ENCODE data around the gene ARID3B.
"Not testable (repeated sequence)": the region's sequence is repeated elsewhere in the genome, so short reads cannot be mapped to it uniquely, and the experiment has no call there.

Gene ARID3B

GRCh38 chr15:74539521-74539920, 1.5 kb upstream of the ARID3B start:
- WGBS, 2 donors (ENCODE audit: extremely low coverage in 2 of 2, insufficient read length in 2 of 2, insufficient replicate concordance in 1 of 2) = no CpG with 5 or more reads among the region's 12 CpGs
- not testable (repeated sequence) for H3K79me1 ChIP-seq (ENCODE audit: low read depth, low read length); H3K9me3 ChIP-seq (replicated peaks in 1 of 2; ENCODE audit: control insufficient read depth in 2 of 2, insufficient read depth in 1 of 2, low read depth in 1 of 2, low read length in 2 of 2); H3K4ac ChIP-seq (ENCODE audit: low read length); H4K8ac ChIP-seq (ENCODE audit: low read depth, low read length); H3K27me3 ChIP-seq (ENCODE audit: control insufficient read depth in 3 of 3, insufficient read depth in 3 of 3, low read depth in 1 of 3, low read length in 3 of 3); H4K91ac ChIP-seq (ENCODE audit: low read depth, low read length, poor library complexity); H2AFZ ChIP-seq (ENCODE audit: low read length); H3K23ac ChIP-seq (ENCODE audit: low read depth, low read length, poor library complexity); H3K36me3 ChIP-seq (replicated peaks in 1 of 2; ENCODE audit: control insufficient read depth in 2 of 2, insufficient read depth in 2 of 2, low read length in 2 of 2); H3K27ac ChIP-seq (replicated peaks; ENCODE audit: low read length); H3K18ac ChIP-seq (ENCODE audit: low read length); DNase-seq (ENCODE audit: low spot score); H2BK12ac ChIP-seq (ENCODE audit: low read length); H2BK120ac ChIP-seq (ENCODE audit: low read depth, low read length); H2BK5ac ChIP-seq (ENCODE audit: low read length); H2AK5ac ChIP-seq (ENCODE audit: low read depth, low read length); H3K14ac ChIP-seq (ENCODE audit: low read length); H2BK15ac ChIP-seq (ENCODE audit: low read length); H3K4me2 ChIP-seq (ENCODE audit: insufficient read depth, low read length, poor library complexity, severe bottlenecking); H3K4me1 ChIP-seq (ENCODE audit: control insufficient read depth in 2 of 2, insufficient read depth in 1 of 2, low read depth in 1 of 2, low read length in 2 of 2); H3K9ac ChIP-seq (ENCODE audit: low read depth, low read length, poor library complexity)
- H3K4me3 ChIP-seq (ENCODE audit: low read length in 2 of 2) = peak overlapping the region in 1 of 2 donors; percentile 85

GRCh38 chr15:74540161-74540760, 759 bp upstream of the ARID3B start:
- DNase-seq (ENCODE audit: low spot score) = no peak
- H3K4ac ChIP-seq (ENCODE audit: low read length) = peak overlapping the region; percentile 44

GRCh38 chr15:74541494-74542165, 610 bp downstream of the ARID3B start:
- peaks cover 2 to 8% of the 10 kb centered on the region in 2 donors for H3K4me1 ChIP-seq (ENCODE audit: control insufficient read depth in 2 of 2, insufficient read depth in 1 of 2, low read depth in 1 of 2, low read length in 2 of 2)
- H3K23ac ChIP-seq (ENCODE audit: low read depth, low read length, poor library complexity) = peak overlapping the region; percentile 85
- H3K79me1 ChIP-seq (ENCODE audit: low read depth, low read length) = peaks cover 9% of the 10 kb centered on the region
- H3K9ac ChIP-seq (ENCODE audit: low read depth, low read length, poor library complexity) = peak overlapping the region; percentile 88
- no CpG with 5 or more reads among the region's 21 CpGs for WGBS, 2 donors (ENCODE audit: extremely low coverage in 2 of 2, insufficient read length in 2 of 2, insufficient replicate concordance in 1 of 2)
- peak overlapping the region; percentile 69 for H2AK5ac ChIP-seq (ENCODE audit: low read depth, low read length)
- peak overlapping the region; percentile 94 for H2BK5ac ChIP-seq (ENCODE audit: low read length)
- H3K4me2 ChIP-seq (ENCODE audit: insufficient read depth, low read length, poor library complexity, severe bottlenecking) = peak overlapping the region; percentile 73
- no peak overlapping the region for H4K91ac ChIP-seq (ENCODE audit: low read depth, low read length, poor library complexity)
- H4K8ac ChIP-seq (ENCODE audit: low read depth, low read length) = peak overlapping the region; percentile 1
- H3K27ac ChIP-seq (replicated peaks; ENCODE audit: low read length) = peak overlapping the region; percentile 96
- peak overlapping the region; percentile 85 for H2AFZ ChIP-seq (ENCODE audit: low read length)
- H3K4ac ChIP-seq (ENCODE audit: low read length) = no peak overlapping the region
- peak overlapping the region; percentile 49 for H2BK12ac ChIP-seq (ENCODE audit: low read length)
- H2BK120ac ChIP-seq (ENCODE audit: low read depth, low read length) = peak overlapping the region; percentile 16
- H3K36me3 ChIP-seq (replicated peaks in 1 of 2; ENCODE audit: control insufficient read depth in 2 of 2, insufficient read depth in 2 of 2, low read length in 2 of 2) = peaks cover 17 to 25% of the 10 kb centered on the region in 2 donors
- peak; percentile 31 for DNase-seq (ENCODE audit: low spot score)
- H3K18ac ChIP-seq (ENCODE audit: low read length) = peak overlapping the region; percentile 98
- H3K9me3 ChIP-seq (replicated peaks in 1 of 2; ENCODE audit: control insufficient read depth in 2 of 2, insufficient read depth in 1 of 2, low read depth in 1 of 2, low read length in 2 of 2) = no peaks in the 10 kb centered on the region
- no peaks in the 10 kb centered on the region for H3K27me3 ChIP-seq (ENCODE audit: control insufficient read depth in 3 of 3, insufficient read depth in 3 of 3, low read depth in 1 of 3, low read length in 3 of 3)
- peak overlapping the region; percentile 66 to 99 for H3K4me3 ChIP-seq (ENCODE audit: low read length in 2 of 2)
- peak overlapping the region; percentile 94 for H2BK15ac ChIP-seq (ENCODE audit: low read length)
- H3K14ac ChIP-seq (ENCODE audit: low read length) = peak overlapping the region; percentile 28

More at GRCh38 chr15:74540161-74540760, 759 bp upstream of the ARID3B start:
- Histone ChIP-seq H3K23ac (ENCODE audit: low read depth, low read length, poor library complexity) (no peak overlapping the region), H3K9ac (ENCODE audit: low read depth, low read length, poor library complexity) (peak overlapping the region; percentile 89), H3K14ac (ENCODE audit: low read length) (no peak overlapping the region), H3K79me1 (ENCODE audit: low read depth, low read length) (peaks cover 3% of the 10 kb centered on the region), H2BK120ac (ENCODE audit: low read depth, low read length) (no peak overlapping the region), H3K18ac (ENCODE audit: low read length) (peak overlapping the region; percentile 88), H4K91ac (ENCODE audit: low read depth, low read length, poor library complexity) (no peak overlapping the region), H2AK5ac (ENCODE audit: low read depth, low read length) (peak overlapping the region; percentile 35), H3K4me1 (ENCODE audit: control insufficient read depth in 2 of 2, insufficient read depth in 1 of 2, low read depth in 1 of 2, low read length in 2 of 2) (peaks cover 2 to 8% of the 10 kb centered on the region in 2 donors), H3K27me3 (ENCODE audit: control insufficient read depth in 3 of 3, insufficient read depth in 3 of 3, low read depth in 1 of 3, low read length in 3 of 3) (no peaks in the 10 kb centered on the region), H3K9me3 (replicated peaks in 1 of 2; ENCODE audit: control insufficient read depth in 2 of 2, insufficient read depth in 1 of 2, low read depth in 1 of 2, low read length in 2 of 2) (no peaks in the 10 kb centered on the region), H3K4me2 (ENCODE audit: insufficient read depth, low read length, poor library complexity, severe bottlenecking) (peak overlapping the region; percentile 66), H2BK15ac (ENCODE audit: low read length) (no peak overlapping the region), H2BK12ac (ENCODE audit: low read length) (no peak overlapping the region), H2BK5ac (ENCODE audit: low read length) (peak overlapping the region; percentile 83), H3K27ac (replicated peaks; ENCODE audit: low read length) (peak overlapping the region; percentile 95), H4K8ac (ENCODE audit: low read depth, low read length) (no peak overlapping the region), H3K36me3 (replicated peaks in 1 of 2; ENCODE audit: control insufficient read depth in 2 of 2, insufficient read depth in 2 of 2, low read length in 2 of 2) (peaks cover 5 to 12% of the 10 kb centered on the region in 2 donors), H3K4me3 (ENCODE audit: low read length in 2 of 2) (peak overlapping the region; percentile 83 to 85), H2AFZ (ENCODE audit: low read length) (peak overlapping the region; percentile 76)
- no CpG with 5 or more reads among the region's 17 CpGs for WGBS, 2 donors (ENCODE audit: extremely low coverage in 2 of 2, insufficient read length in 2 of 2, insufficient replicate concordance in 1 of 2)

Data from neuronal stem cell (in vitro differentiated cells).